Retinal pigment epithelial cell (primary cell): ENCODE results near the gene TCN2.
"Not testable (repeated sequence)": the region's sequence is repeated elsewhere in the genome, so short reads cannot be mapped to it uniquely, and the experiment has no call there.

Experiments used
- DNase-seq: peaks from one replicate; pipeline ENCODE4 v3.0.0-alpha.2; 2010; ENCODE audit warnings: low read depth
- H3K4me3 ChIP-seq: 2 replicates; pipeline ENCODE4 v1.5.1; 2011; ENCODE audit warnings: mild to moderate bottlenecking, low read length, control low read depth, moderate library complexity
- TF ChIP-seq, protein P1 (sequence below): conservative IDR thresholded peaks from 2 replicates; pipeline ENCODE4 v1.5.1; 2011; ENCODE audit warnings: low read depth, low read length, control low read depth, inconsistent platforms

Gene TCN2

DNA sequence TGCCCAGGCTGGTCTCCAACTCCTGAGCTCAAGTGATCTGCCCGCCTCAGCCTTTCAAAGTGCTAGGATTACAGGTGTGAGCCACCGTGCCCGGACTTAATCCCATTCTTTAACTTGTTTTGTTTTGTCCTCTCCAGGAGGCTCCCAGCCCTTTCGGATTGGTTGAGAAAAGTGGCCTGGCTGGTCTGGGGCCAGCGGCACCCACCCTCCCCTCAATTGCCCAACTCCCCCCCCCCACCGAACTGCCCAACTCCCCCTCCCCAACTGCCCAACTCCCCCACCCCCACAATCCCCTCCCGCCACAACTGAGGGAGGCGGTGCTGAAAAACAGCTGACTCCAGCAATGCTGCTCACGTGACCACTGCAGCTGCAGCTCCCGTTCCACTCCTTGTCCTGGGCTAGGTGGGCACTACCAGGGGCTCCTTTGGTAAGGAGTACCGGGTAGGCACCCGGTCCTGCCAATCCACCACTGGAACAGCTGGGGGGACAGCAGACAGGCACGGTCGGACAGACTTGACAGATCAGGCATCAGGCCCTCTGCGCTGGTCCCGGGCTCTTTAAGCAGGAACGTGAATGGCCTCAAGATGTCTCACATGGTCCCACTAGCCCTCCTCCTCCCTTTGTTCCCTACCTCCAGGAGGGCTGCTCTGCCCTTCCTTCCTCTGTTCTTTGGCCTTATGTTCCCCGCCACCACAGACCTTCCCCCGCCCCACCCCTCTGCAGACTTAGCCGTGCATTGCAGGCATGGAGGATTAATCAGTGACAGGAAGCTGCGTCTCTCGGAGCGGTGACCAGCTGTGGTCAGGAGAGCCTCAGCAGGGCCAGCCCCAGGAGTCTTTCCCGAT, at the start of gene TCN2:
TCN2 (plus strand) TSS at position 720 of the 845 bp plus-strand sequence. CDS start 158 bp downstream, outside the sequence.
- TF ChIP-seq, protein P1, sequence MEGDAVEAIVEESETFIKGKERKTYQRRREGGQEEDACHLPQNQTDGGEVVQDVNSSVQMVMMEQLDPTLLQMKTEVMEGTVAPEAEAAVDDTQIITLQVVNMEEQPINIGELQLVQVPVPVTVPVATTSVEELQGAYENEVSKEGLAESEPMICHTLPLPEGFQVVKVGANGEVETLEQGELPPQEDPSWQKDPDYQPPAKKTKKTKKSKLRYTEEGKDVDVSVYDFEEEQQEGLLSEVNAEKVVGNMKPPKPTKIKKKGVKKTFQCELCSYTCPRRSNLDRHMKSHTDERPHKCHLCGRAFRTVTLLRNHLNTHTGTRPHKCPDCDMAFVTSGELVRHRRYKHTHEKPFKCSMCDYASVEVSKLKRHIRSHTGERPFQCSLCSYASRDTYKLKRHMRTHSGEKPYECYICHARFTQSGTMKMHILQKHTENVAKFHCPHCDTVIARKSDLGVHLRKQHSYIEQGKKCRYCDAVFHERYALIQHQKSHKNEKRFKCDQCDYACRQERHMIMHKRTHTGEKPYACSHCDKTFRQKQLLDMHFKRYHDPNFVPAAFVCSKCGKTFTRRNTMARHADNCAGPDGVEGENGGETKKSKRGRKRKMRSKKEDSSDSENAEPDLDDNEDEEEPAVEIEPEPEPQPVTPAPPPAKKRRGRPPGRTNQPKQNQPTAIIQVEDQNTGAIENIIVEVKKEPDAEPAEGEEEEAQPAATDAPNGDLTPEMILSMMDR = no peak
- H3K4me3 ChIP-seq = peak within 1 kb of the TSS; percentile 60
- peak; percentile 57 for DNase-seq

DNA sequence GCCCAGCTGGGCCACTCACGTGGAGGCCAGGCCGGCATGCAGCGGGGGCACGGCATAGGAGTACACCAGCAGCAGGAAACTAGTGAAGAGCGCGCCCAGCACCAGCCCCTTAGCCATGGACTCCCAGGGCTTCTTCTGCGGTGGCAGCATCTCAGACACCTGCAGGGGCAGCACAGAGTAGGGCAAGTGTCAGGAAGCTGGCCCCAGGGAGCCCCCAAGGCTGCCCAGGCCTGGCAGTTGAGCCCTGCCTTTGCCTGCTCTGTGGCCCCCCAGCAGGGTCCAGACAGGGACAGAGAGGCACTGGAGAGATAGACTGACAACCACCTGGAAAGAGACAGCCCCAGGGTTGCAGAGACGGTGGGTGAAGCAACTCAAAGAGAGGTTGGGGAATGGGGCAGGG, 49.7 kb upstream of the TCN2 start:
- no peak for DNase-seq
- no peak overlapping the region for H3K4me3 ChIP-seq
- TF ChIP-seq, protein P1 = no peak

DNA sequence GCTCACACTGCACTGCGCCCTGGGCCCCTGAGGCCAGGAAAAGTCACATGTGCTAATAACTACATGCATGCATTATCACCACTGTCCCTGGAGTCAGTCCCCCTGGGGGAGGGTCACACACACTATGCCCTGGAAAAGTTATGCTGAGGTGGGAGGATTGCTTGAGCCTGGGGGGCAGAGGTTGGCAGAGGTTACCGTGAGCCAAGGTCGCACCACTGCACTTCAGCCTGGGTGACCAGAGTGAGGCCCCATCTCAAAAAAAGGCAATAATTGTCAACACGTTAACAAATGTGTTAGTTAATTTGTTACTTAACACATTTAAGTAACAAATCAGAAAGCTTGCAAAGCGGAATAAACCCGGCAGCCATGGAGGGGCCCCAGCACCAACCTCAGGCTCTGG, 47.1 kb upstream of the TCN2 start:
- no peak for DNase-seq
- no peak overlapping the region for H3K4me3 ChIP-seq

DNA sequence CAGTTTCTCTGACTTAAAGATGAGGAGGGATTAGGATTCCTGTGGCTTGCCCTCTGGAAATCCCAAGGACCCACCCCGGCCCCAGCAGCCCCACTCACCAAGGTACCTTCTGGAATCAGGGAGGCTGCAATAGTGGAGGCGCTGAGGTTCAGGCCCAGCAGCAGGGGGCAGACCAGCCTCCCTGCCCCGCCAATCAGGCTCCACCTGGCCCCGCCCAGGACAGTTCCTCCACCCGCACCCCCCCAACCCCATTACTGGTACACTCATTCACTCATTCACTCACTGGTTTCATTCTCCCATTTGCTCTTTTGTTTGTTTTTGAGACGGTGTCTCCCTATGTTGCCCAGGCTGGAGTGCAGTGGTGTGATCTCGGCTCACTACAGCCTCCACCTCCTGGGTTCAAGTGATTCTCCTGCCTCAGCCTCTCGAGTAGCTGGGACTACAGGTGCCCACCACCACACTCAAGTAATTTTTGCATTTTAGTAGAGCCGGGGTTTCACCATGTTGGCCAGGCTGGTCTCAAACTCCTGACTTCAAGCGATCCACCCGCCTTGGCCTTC, 46.3 kb upstream of the TCN2 start:
- TF ChIP-seq, protein P1 = peak; percentile 20
- not testable (repeated sequence) for H3K4me3 ChIP-seq, DNase-seq

More for the DNA sequence above, 47.1 kb upstream of the TCN2 start:
- TF ChIP-seq, protein P1 = no peak

DNA sequence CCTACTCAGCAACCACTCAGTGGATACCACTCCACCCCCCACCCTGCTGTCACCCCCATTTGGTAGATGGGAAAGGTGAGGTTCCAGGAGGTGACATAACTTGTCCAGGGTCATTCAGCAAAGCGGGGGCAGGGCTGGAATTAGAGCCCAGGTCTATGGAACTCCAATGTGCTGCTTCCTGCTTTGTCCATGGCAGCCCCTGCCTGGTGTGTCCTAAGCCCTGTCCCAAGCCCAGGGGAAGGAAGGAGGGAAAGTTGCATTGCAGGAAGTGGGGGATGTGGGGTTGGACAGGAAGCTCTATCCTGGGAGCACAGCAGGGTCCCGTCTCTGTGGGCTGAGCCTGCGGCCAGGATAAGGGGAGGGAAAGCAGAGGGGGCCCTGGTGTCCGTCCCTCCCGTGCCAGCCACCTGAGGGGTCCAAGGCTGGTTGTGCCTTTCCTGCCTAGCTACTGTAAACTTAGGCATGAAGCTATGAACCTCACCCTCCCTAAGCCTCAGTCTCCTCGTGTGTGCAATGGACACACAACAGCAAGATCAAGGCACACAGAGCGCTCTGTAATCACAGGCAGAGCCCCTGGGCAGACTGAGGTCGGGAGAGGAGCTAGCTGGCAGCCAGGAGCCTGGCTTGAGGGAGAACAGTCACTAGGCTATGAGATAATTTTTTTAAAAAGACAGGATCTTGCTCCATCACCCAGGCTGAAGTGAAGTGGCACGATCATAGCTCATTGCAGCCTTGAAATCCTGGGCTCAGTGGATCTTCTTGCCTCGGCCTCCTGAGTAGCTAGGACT, 45.4 kb upstream of the TCN2 start:
- TF ChIP-seq, protein P1 = no peak
- no peak for DNase-seq
- no peak overlapping the region for H3K4me3 ChIP-seq

DNA sequence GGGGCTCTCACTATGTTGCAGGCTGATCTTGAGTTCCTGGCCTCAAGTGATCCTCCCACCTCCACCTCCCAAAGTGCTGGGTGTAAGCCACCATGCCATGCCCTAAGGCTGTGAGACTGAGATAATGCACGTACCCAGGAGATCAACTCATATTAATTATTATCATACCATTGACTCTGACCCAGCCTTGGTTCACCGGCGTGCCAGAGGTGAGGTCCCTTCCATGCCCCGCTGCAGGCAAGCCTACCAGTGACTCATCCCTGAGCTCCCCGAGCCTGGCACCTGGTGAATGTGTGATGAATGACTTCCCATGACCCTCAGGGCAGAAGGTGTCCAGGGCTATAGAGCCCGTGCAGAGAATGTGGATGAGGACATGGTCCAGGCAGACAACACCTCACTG, 44.6 kb upstream of the TCN2 start:
- H3K4me3 ChIP-seq = no peak overlapping the region
- TF ChIP-seq, protein P1 = no peak
- no peak for DNase-seq
